ENCODE data around the gene ARHGAP36.

DNA sequence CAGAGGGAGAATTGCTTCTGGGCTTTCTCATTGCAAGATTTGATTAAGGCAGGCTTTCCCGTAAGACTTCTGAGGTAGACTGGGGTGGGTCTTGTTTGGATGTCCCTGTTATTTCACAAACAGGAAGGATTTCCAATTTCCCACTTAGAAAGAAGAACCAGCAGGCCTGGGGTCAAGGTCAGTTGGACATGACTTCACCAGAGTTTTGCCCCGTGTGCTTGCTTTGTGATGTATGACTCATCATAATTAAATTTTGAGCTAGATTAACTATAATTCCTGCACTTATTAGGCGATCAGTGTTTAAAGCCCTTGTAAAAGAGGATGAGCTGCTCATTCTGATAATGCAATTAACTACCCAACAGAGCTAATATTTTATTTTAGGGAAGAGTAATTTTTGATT, 32.8 kb upstream of the ARHGAP36 start:
- TF ChIP-seq POLR2AphosphoS5 (IDR thresholded peaks at IDR 0.05; ENCODE audit: control insufficient read depth, insufficient read depth, low read depth, low read length) (no peak), NFIC (IDR thresholded peaks at IDR 0.05) (no peak)

Data from K562 (cell line).